ENCODE data around the gene ELOB. TPM values are rescaled to one million over a fixed set of nuclear protein-coding genes. Genes with fewer than 3 reads are reported as not detected.

ELOB gene
- total and polyA plus RNA-seq, 8 donors = 133 to 224 (median 197) TPM

DNA sequence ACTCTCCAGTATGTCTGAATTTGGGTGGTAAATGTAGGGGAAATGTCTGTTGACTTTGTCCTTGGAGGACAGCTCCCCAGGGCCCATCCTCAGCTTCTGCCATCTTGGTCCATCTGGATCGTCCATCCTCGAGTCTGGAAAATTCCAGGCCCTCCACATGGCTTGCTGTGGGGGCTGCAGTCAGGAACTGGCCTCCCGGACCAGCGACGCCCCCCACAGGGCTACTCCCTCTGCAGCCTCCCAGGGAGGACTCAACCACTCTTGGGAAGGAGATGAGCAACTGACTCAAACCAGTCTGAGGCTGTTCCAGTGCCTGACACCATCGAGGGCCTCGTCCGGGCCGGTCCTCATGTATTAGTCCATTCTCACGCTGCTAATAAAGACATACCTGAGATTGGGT lies 47.5 kb upstream of the ELOB start:
- no peak for ATAC-seq

DNA sequence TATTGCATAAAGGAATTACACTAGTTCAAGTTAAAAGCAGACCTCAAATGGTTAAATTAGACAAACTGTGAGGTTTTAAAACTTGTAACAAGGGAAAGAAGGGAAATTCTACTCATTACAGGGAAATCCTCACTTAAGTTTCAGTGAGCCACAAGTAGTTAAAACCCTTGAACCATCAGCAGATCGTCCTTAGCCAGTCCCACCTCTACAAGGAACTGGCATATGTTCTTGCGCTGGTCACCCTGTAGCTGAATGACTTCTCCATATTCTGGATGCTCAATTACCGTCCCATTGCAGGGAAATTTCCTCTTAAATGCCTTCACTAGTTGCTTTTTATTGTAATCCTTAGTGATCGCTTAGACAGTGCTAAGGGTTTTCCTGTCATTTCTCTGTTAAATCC lies 45.4 kb upstream of the ELOB start:
- no peaks in the 10 kb centered on the region for H3K4me1 ChIP-seq
- no peak overlapping the region for H3K27ac ChIP-seq
- H3K27me3 ChIP-seq = peaks cover 0 to 29% of the 10 kb centered on the region in 2 donors
- no peak for DNase-seq
- H3K36me3 ChIP-seq = no peaks in the 10 kb centered on the region
- intact Hi-C loops (cut with DNase I) = no loop called here
- TF ChIP-seq, protein P1, sequence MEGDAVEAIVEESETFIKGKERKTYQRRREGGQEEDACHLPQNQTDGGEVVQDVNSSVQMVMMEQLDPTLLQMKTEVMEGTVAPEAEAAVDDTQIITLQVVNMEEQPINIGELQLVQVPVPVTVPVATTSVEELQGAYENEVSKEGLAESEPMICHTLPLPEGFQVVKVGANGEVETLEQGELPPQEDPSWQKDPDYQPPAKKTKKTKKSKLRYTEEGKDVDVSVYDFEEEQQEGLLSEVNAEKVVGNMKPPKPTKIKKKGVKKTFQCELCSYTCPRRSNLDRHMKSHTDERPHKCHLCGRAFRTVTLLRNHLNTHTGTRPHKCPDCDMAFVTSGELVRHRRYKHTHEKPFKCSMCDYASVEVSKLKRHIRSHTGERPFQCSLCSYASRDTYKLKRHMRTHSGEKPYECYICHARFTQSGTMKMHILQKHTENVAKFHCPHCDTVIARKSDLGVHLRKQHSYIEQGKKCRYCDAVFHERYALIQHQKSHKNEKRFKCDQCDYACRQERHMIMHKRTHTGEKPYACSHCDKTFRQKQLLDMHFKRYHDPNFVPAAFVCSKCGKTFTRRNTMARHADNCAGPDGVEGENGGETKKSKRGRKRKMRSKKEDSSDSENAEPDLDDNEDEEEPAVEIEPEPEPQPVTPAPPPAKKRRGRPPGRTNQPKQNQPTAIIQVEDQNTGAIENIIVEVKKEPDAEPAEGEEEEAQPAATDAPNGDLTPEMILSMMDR (IDR thresholded peaks at IDR 0.05) = no peak
- no peak for ATAC-seq
- H3K4me3 ChIP-seq = no peak overlapping the region
- no peaks in the 10 kb centered on the region for H3K9me3 ChIP-seq

More for the DNA sequence above, 47.5 kb upstream of the ELOB start:
- H3K27ac ChIP-seq = no peak overlapping the region
- intact Hi-C loops (cut with DNase I) = no loop called here
- H3K27me3 ChIP-seq = peaks cover 0 to 18% of the 10 kb centered on the region in 2 donors
- DNase-seq = no peak
- no peaks in the 10 kb centered on the region for H3K36me3 ChIP-seq
- H3K4me1 ChIP-seq = peaks cover 0 to 1% of the 10 kb centered on the region in 2 donors
- no peak overlapping the region for H3K4me3 ChIP-seq
- no peaks in the 10 kb centered on the region for H3K9me3 ChIP-seq
- TF ChIP-seq, protein P1 (IDR thresholded peaks at IDR 0.05) = no peak

DNA sequence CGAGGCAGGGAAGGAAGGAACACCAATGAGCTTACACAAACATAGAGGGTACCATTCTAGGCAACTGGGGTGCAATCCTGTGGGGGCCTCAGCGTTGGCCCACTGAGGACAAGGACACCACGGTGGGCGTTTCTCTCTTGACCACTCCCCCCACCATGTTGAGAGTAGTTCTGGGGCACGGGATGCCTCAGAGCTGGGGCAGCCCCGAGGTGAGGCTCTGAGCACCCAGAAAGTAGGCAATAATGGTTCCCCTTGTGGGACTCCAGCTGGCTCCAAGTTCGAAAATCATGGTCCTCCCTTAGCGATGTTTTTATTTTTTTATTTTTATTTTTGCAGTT lies 45.0 kb upstream of the ELOB start:
- Histone ChIP-seq H3K4me3 (no peak overlapping the region), H3K4me1 (no peaks in the 10 kb centered on the region), H3K36me3 (no peaks in the 10 kb centered on the region), H3K27ac (no peak overlapping the region), H3K27me3 (peaks cover 0 to 33% of the 10 kb centered on the region in 2 donors), H3K9me3 (no peaks in the 10 kb centered on the region)
- ATAC-seq (no peak), DNase-seq (no peak)
- intact Hi-C loops (cut with DNase I) = no loop called here
- TF ChIP-seq, protein P1 (IDR thresholded peaks at IDR 0.05) = no peak

DNA sequence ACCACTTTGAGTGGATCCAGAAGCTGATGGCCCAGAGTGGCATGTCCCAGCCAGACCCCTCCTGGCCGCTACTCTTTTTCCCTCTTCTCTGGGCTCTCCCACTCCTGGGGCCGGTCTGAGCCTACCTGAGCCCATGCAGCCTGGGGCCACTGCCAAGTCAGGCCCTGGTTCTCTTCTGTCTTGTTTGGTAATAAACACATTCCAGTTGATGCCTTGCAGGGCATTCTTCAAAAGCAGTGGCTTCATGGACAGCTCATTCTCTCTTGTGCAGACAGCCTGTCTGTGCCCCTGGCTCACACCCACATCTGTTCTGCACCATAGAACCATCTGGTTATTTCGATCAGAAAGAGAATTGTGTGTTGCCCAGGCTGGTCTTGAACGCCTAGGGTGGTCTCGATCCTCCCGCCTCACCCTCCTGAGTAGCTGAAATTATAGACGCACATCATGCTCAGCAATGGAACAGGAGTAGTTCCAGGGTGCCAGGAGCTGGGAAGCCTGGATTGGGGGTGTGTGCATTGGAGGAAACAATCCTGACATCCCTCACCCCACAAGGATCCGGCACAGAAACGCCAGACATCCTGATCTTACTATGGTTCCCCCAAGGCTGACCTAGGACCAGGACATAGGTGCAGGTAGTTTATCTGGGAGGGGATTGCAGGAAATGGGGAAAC lies 44.5 kb upstream of the ELOB start:
- H3K9me3 ChIP-seq = no peaks in the 10 kb centered on the region
- H3K27me3 ChIP-seq = peaks cover 0 to 38% of the 10 kb centered on the region in 2 donors
- intact Hi-C loops (cut with DNase I) = no loop called here
- TF ChIP-seq, protein P1 (IDR thresholded peaks at IDR 0.05) = no peak
- no peaks in the 10 kb centered on the region for H3K4me1 ChIP-seq
- H3K4me3 ChIP-seq = no peak overlapping the region
- no peak for ATAC-seq
- no peak overlapping the region for H3K27ac ChIP-seq
- DNase-seq = no peak
- no peaks in the 10 kb centered on the region for H3K36me3 ChIP-seq

DNA sequence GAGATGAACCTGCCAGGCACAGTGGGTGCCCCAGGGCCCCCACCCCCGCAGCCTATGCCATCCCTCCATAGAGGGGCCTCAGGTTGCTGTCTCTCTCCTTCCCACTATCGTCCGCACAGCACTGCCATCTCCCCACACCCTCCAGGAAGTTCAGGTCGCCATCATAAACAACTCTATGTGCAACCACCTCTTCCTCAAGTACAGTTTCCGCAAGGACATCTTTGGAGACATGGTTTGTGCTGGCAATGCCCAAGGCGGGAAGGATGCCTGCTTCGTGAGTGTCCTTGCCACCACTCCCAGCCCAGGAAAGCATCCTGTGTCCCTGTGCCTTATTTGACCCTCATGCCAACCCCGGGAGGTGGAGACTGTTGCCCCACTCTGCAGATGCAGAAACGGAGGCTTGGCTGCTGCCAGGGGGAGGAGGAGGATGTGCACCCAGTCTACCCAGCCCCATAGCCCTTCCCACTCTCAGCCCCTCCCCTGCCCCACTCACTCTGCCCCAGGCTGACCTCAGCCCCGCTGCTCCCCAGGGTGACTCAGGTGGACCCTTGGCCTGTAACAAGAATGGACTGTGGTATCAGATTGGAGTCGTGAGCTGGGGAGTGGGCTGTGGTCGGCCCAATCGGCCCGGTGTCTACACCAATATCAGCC lies 43.9 kb upstream of the ELOB start:
- H3K4me3 ChIP-seq = no peak overlapping the region
- ATAC-seq (no peak), DNase-seq (peak in 1 of 4 donors; percentile 53)
- intact Hi-C loops (cut with DNase I) = no loop called here
- peaks cover 0 to 44% of the 10 kb centered on the region in 2 donors for H3K27me3 ChIP-seq
- H3K36me3 ChIP-seq = no peaks in the 10 kb centered on the region
- TF ChIP-seq, protein P1 (IDR thresholded peaks at IDR 0.05) = no peak
- H3K9me3 ChIP-seq = no peaks in the 10 kb centered on the region
- H3K27ac ChIP-seq = no peak overlapping the region
- no peaks in the 10 kb centered on the region for H3K4me1 ChIP-seq
